GM19324 (cell line): Measurements from ENCODE around the gene BCL3.
A peak's percentile ranks its signal among the peaks of the same experiment; 100 is the strongest.

Experiments
- ATAC-seq: cut with Tn5 transposase; IDR thresholded peaks from one replicate; pipeline ENCODE4 v1.9.1; 2021; ENCODE audit warnings: mild to moderate bottlenecking, moderate library complexity; ENCODE audit not compliant: unreplicated experiment, low FRiP score

Gene BCL3

DNA sequence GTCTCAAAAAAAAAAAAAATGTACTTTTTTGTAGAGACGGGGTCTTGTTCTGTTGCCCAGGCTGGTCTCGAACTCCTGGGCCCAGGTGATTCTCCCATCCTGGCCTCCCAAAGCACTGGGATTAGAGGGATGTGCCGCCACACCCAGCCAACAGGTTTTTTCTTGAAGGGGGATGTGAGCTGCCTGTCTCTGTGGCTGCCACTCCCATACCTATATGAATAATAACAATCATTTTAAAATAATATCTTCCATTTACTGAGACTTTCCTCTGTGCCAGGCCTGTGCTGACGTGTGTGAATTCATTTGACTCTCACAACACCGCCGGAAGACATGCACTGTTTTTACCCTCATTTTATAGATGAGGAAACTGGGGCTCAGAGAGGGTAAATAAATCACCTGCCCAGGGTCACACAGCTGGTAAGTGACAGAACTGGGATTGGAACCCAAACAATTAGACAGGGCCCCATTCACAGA is 7.2 kb upstream of the BCL3 start:
- no peak for ATAC-seq

DNA sequence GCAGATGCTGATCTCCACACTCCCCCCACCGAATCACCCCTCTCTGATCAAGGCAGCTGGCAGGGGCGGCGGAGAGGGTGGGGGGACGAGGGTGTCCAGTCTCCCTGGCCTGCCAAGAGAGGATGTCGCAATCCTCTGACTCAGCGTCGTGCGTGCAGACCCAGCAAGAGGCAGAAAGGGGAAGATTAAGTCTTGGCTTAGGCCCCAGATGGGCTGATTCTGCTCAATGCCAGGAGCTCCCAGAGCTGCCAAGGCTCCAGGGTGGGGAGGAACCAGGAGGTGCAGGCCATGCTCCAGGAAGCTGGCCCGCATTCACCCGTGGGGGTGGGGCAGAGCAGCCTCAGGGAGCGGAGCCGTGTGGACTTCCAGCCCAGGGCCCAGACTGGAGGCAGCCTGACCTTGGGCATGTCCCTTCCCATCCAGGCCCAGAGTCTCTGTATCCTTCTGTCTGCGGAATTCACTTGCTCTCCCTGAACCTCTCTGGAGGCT is 6.6 kb upstream of the BCL3 start:
- no peak for ATAC-seq

DNA sequence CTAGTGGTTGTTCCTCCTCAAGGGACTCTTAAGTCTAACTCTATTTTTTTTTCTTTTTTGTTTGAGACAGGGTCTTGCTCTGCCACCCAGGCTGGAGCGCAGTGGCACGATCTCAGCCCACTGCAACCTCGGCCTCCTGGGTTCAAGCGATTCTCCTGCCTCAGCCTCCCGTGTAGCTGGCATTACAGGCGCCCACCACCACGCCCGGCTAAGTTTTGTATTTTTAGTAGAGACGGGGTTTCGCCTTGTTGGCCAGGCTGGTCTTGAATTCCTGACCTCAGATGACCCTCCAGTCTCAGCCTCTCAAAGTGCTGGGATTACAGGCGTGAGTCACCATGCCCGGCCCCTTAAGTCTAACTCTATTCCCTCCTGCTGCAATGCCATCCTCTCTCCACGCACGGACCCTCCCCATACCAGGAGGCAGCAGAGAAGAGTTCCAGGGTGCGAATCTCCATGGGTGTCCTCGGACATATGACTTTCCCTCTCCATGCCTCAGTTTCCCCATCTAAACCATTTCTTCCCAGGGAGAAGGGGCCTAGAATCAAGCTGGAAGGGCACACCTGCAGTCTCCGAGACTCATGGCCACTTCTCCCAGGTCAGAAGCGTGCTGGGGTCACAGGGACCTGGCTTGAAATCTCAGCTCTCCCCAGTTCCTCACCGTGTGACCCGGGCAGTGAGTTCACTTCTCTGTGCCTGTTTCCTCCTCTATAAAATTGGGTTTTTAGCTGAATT is 6.0 kb upstream of the BCL3 start:
- no peak for ATAC-seq

DNA sequence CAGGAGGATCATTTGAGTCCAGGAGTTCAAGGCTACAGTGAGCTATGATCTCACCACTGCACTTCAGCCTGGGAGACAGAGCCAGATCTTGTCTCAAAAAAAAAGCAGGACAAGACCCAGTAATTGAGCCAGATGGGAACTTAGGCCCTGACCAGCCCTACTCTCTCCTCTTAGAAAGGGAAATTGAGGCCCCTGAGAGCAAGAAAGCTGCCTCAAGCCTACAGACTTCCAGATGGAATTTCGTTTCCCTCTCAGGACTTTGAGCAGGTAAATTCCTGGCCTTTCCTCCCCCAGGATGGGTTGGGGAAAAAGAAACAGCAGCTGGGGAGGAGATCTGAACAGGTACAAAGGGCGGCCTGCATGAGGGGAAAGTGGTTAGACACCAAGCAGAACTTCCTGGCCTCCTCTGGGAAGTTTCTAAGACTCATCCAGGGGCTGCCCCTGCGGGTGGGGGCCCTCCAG is 3.6 kb upstream of the BCL3 start:
- ATAC-seq: no peak

DNA sequence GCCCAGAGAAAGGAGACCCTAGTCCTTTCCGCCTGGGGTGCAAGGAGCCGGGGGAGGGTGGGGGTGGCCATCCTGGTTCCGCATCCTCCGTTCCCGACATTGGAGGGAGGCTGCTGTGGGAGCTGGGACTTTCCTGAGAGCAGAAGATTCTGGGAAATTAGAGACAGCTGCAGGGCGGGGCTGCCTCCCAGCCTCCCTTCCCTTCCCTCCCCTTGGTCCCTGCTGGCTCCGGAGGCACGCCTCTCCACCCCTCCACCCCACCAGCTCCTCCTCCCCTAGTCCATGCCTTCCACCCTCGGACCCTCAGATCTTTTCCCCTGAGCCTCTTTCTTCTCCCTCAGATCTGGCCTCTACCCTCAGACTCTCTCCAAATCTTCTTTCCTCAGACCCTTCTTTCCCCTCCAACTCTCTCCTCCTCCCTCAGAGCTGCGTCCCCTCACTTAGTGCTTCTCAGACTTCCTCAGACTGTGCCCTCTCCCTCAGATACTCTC is 3.1 kb upstream of the BCL3 start:
- ATAC-seq: no peak

DNA sequence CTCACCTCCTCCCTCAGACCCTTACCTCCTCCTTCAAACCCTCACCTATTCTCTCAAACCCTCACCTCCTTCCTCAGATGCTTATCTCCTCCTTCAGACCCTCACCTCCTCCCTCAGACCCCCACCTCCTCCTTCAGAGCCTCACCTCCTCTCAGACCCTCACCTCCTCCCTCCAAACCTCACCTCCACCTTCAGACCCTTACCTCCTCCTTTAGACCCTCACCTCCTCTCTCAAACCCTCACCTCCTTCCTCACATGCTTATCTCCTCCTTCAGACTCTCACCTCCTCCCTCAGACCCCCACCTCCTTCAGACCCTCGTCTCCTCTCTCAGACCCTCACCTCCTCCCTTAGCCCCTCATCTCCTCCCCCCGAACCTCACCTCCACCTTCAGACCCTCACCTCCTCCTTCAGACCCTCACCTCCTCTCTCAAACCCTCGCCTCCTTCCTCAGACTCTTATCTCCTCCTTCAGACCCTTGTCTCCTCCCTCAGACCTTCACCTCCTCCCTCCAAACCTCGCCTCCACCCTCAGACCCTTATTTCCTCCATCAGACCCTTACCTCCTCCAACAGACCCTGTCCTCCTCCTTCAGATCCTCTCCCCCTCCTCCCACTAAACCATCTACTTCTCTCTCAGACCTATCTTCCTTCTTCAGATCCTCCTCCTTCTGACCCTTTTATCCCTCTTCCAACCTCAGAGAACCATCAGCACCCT is 2.5 kb upstream of the BCL3 start:
- ATAC-seq: no peak

DNA sequence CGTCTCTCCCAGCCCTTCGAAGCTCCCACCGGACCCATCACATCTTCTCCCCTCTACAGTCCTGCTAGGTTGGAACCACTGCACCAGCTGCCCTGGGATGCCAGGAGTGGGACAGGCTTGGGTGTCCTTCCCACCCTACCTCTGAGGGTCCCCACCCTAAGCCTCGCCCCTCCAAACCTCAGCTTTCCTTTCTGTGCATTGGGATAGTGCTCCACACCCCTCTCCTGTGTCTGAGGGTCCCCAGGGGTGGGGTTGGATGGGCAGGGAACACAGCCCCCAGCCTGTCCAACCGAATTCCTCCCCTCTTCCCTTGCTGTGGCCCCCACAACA is 1.9 kb upstream of the BCL3 start:
- ATAC-seq: no peak

DNA sequence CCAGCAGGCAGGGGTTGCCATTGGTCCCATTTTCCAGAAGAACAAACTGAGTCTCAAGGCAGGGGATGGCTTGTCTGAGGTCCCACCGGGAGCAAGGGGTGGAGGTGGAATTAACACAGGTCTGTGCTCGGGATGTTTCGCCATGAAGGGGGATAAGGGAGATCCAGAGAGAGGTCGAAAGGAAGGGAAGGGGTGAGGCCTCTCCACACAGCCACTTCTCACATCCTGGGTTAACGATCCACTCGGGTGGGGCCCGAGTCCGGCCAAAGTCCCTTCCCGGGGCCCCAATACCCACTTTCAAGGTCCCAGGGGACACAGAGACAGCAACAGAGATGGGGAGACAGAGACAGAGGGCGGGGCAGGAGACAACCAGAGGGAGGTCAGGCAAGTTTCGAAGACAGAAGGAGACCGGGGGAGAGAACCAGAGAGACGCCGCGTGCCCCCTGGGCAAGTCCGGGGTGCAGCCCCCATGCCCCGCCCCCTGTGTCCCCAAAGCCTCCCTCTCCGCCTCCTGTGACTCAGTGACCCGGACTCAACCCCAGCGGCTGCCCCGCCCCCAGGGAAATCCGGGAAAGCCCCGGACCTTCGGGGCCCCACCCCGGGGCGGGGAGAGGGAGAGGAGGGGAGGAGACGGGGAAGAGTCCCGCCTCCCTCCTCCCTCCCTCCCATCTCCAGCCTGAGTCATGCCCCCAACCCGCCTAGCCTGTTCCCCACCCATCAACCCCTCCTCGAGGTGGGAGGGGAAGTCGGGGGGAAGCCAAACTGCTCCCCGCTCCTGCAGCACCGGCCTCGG is 1.4 kb upstream of the BCL3 start:
- ATAC-seq: peak; percentile 54

DNA sequence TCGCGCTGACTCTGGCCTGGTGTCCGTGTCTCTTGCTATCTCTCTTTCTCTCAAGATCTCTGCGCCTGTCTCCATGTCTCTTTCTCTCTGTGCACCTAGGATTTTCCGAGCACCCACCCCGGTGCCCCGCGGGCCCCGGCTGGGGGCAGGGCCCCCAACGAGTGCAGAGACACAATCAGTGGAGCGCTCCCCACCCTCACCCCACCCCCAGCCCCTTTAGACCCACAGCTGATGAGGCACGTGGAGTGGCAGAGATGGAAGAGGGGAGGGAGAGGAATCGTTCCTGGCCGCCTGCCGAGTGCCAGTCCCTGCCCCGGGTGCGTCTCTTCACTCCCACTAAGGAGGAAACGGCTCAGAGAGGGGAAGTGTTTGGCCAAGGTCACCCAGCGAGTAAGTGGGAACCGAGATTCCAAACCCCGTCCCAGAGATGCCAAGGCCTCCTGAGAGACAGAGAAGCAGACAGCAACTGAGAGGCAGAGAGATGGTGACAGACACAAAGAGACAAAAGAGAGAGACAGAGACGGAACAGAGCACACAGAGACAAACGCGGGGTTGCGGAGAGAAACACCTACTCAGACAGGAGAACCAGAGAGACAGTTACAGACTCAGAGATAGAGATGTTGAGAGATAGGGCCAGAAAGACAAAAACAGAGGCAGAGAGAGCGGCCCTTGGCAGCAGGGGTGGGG is 626 bp upstream of the BCL3 start:
- ATAC-seq: peak; percentile 1

DNA sequence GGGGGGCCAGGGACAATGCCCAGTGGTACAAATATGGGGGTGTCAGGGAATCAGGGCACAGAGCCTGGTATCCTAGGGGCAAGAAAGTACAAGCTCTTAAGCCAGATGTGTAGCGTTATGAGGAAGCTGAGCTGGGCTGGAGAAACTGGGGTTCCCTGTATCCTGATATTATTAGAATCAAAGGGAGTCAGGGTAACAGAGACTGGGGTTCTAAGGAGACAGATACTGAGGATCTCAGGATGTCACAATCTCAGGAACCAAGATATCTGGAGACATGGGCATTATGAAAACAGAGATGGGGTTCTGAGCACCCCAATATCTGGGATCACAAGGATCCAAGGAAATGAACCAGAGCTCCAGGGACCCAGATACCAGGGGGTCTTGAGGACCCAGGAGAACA is 784 bp downstream of the BCL3 start:
- no peak for ATAC-seq

DNA sequence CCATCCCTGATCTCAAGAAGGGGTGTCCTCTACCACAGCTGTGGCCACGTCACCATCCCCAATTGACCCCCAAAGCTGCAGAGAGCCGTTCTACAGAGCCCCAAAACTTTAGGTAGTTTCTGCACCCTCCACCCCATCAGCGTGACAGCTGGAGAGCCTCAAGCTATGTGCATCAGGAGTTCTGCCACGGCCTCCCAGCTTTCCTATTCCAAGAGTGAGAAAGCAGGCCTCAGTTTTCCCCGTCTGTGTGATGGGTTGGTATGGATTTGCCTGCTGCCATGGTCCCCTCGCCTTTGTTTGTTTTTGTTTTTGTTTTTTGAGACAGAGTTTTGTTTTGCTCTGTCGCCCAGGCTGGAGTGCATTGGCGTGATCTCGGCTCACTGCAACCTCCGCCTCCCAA is 1.5 kb downstream of the BCL3 start:
- no peak for ATAC-seq

DNA sequence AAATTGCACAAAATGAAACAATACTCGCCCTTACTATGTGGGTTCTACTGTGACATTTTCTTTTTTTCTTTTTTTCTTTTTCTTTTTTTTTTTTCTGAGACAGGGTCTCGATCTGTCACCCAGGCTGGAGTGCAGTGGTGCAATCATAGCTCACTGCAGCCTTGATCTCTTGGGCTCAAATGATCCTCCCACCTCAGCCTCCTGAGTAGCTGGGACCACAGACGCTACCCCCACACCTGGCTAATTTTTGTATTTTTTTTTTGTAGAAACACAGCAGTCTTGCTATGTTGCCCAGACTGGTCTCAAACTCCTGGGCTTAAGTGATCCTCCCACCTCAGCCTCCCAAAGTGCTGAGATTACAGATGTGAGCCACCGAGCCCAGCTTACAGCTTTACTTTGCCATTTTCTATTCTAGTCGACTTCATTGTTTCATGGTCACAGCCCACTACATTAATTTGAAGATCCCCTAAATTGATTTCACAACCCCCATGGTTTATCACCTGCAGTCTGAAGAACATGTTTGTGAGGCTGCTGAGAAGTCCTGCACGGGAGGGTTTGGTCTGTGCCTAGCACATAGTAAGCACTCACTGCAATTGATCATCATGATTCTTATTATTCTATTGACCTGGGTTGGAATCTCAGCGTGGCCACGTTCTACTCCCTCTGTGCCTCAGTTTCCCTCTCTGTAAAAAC is 3.8 kb downstream of the BCL3 start:
- no peak for ATAC-seq

DNA sequence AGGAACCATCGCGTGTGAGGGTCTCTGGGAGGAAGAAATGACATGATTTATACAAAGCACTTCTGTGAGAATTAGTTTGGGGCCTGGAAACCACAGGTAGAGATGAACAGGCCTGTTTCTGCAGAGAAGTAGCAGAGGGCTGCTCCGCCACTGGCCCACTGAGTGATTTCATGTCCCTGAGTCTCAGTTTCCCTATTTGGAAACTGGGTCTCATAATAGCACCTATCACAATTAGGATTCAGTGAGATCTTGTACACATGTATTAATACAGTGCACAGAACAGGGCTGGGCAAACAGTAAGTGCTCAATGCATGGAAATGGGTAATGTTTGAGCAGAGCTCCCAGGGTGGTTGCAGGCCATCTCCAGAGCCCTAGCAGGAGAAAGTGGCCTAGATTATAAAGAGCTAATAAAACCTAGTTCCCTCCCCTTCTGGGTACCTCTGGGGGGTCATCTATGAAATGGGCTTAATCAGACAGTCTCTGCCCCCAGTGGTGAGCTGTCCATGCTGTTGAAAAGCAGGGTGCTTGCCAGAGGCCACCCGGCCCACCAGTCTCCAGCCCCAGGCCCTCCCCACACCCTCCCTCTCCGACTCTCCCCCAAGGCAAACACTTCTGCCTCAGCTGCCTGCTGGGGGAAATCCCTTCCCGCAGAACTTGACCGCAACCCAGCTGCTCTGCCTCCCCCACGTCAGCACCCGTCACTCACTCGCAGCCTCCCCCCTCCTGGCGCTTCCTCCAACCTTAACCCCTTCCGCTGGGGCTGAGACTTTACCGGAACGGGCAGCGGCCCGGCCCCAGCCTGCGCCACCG is 4.5 kb downstream of the BCL3 start:
- ATAC-seq: peak; percentile 77

DNA sequence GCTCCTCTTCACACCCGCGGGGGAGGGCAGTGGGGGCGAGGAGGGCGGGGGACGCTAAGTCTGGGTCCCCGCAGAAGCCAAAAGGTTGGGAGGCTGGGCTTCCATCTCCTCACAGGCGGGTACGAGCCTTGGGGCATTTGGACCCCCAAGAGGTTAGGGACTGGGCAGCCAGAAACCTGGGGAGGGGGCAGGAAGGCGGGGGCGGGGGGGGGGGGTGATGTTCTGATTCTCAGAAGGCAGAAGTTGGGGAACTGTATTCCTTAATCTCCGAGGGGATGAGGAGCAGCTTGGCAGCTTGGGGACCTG is 5.1 kb downstream of the BCL3 start:
- no peak for ATAC-seq

DNA sequence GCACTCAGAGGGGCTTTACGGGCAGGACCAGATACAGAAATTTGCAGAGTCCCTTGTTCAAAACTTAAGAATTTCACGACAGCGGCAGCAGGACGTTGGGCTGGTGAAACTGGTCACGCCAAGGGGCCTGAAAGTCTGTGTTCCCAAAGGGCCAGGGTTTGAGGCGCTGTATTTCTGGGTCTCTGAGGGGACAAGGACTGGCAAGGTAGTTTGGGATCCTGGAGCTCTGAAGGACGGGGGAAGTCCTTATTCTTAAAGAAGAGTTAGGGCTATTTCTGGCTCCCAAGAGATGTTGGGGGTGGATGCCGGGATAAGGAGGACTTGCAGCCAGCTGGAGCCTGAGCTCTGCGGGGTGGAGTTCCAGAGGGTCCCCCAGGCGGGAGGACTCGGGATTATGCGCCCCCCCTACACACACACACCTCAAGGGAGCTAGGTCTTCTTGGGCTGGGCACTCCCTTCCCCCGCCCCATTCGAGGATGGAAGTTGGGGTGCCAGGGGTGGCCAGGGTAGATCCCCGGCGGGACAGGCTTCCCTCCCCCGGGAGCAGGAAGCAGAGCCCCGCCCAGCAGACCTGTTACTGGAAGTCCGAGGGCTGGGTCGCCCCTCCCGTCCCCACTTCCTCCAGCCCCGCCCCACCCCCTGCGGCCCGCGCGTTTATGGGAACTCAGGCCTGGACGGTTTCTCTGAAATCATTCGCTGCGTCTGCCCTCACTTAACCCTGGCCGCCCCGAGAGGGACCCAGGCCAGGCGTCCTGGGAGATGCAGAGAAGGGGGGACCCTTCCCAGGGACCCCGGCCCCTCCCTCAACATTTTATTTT is 5.6 kb downstream of the BCL3 start:
- peak; percentile 31 for ATAC-seq

DNA sequence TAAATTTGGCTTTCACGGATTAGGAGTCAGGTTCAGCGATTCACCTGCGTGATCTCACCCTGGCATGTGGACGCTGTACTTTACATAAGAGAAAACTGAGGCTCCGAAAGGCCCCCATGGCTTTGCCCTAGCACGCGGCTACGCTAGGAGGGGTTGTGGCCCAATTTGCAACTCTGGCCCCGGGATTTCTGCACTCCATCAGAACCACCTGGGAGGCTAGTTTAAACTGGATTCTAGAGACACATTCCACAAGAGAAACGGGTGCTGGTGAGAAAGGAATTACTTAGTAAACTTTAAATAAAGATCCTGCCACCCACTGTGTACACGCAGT is 6.2 kb downstream of the BCL3 start:
- ATAC-seq: no peak

DNA sequence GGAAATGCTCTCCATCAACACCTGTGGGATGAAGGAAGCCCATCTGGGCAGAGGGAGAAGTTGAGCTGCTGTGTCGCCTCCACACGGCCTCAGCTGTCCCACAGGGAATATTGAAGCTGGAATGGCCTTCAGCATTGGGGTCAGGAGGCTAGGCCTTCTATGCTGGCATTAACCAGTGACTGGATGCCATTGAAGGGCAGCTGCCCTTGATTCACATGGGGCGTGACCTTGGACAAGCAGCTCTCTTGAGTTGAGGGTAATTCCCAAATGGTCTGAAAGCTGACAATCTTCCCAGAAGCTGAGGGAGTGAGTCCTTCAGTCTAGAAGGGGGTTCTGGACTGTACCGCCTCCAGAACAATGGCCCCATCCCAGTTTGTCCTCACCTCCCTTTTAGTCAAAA is 6.7 kb downstream of the BCL3 start:
- ATAC-seq: no peak

DNA sequence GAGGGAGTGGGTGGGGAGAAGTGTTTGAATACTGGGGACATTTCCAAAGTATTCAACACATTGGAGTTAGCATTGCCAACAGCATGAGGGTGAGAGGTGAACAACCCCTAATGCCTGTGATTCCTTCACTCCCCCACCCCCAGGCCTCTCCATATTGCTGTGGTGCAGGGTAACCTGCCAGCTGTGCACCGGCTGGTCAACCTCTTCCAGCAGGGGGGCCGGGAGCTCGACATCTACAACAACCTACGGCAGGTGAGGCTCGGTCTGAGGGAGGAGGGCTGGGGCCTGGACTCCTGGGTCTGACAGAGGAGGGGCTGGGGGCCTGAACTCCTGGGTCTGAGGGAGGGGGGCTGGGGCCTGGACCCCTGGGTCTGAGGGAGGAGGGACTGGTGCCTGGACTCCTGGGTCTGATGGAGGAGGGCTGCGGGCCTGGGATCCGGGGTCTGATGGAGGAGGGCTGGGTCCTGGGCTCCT is 7.6 kb downstream of the BCL3 start:
- ATAC-seq: no peak
